Brain pericyte (primary cell): ENCODE results near the gene TEAD4.

ENCODE experiments used
- DNase-seq: peaks from one replicate; pipeline ENCODE4 v3.0.0-alpha.2; 2012; ENCODE audit warnings: low read depth, low spot score

The TEAD4 gene

DNA sequence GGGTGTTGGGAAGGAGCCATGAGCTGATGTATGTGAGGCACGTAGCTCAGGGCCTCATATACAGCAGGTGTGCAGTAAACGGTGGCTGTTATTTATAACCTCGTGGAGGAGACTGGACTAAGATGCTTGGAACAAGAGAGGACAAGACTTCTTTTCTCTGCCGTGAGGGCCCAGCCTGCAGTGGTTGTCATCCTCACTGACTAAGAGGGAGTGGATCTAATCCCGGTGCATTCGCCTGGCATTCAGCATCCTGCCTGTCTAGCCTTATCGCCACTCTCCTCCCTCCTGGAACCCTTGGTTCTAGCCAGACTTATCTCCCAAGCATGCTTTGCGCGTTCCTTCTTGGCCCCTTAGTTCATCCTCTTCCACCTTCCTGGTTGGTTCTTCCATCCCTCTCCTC lies 121.9 kb downstream of the TEAD4 start:
- DNase-seq: no peak

- no peak for DNase-seq
Observed at GRCh38 chr12:3081886-3082285, 122.7 kb downstream of the TEAD4 start.

GRCh38 chr12:3083241-3083920 lies 124.2 kb downstream of the TEAD4 start:
- no peak for DNase-seq

DNA sequence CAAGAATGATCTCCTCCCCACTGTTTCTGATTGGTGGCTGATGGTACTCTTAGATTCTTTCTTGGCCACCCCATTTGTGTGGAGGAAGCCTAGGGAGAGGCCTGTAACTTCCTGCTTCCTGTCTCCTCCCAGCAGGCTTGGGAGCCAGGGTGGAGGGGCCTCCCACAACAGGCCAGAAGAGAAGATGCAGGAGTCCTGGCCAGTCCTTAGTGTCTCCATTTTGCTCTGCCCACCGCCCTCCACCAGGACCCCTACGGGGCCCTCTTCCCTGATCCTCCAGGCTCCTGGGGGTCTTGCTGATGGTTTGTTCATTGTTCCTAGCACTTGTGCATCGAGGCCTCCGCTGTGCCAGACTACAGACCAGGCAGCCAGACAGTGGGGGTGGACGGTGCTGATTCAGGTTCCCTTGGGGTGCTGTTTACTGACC lies 124.7 kb downstream of the TEAD4 start:
- DNase-seq: no peak

DNA sequence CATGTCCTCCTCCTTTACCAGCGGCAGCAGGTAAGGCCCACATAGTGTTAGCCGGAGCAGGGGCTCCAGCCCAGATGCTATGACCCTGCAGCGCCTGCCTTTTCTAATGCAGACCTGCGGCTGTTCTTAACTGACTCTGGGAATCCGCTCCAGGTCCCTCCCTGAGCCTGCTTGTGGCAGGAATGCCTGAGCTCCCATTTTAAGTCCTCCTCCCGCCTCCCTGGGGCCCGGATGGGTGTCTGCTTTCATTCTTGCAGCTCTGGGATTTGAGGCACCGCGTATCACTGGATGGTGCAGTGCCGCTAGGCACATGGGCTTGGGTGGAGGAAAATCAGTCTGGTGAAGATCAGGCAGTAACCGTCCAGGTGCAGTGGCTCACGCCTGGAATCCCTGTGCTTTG lies 125.5 kb downstream of the TEAD4 start:
- no peak for DNase-seq

- no peak for DNase-seq
Observed at GRCh38 chr12:3085341-3086139, 126.3 kb downstream of the TEAD4 start.

- DNase-seq: no peak
Observed at GRCh38 chr12:3086211-3086610, 127.0 kb downstream of the TEAD4 start.

DNA sequence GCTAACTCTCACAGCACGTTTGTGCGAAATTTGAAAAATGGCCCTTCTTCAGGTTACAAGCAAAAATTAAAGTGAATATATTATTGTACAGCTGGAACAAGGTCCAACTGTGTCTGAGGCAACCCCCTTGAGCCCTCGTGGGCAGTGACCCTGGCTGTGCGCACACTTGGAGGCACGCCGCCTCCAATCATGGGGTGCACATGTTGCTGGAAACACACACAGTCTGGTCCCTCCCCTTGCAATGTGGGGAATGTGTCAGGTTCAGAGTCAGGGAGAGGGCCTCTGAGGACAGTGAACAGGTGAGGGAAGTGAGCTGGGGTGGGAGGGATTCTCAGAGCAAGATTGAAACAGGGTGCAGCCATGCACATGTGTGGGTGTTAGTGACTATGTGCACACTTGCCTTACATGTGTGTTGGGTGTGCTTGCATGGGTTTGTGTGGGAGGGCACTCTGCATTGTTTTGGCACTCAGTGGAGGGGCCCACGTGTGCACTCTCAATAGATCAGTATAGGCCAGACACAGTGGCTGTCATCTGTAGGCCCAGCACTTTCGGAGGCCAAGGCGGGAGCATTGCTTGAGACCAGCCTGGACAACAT lies 127.6 kb downstream of the TEAD4 start:
- DNase-seq: no peak

- no peak for DNase-seq
Observed at GRCh38 chr12:3087758-3088650, 128.8 kb downstream of the TEAD4 start.

DNA sequence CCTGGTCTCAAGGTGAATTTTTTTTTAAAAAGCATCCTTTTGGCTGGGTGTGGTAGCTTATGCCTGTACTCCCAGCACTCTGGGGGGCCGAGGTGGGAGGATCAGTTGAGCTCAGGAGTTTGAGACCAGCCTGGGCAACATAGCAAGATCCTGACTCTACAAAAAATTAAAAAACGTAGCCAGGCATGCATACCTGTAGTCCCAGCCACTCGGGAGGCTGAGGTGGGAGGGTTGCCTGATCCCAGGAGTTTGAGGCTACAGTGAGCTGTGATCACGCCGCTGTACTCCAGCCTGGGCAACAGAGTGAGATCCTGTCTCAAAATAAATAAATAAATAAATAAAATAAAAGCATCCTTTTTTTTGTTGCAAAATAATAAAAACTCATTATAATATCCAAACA lies 130.4 kb downstream of the TEAD4 start:
- no peak for DNase-seq
